GM23248 (cell line): ENCODE measurements around the gene PTOV1.

Experiments
- EZH2 ChIP-seq: fragments of 200-600 bp; sonication (generic); IDR thresholded peaks from 2 replicates; pipeline ENCODE4 v1.6.1; 2018; ENCODE audit warnings: antibody characterized with exemption, mild to moderate bottlenecking; ENCODE audit not compliant: insufficient read depth, poor library complexity, severe bottlenecking
- EZH2phosphoT487 ChIP-seq: fragments of 200-600 bp; sonication (generic); IDR thresholded peaks from 2 replicates; pipeline ENCODE4 v1.6.1; 2018; ENCODE audit warnings: antibody characterized with exemption, moderate library complexity, mild to moderate bottlenecking, low read depth; ENCODE audit not compliant: insufficient read depth

DNA sequence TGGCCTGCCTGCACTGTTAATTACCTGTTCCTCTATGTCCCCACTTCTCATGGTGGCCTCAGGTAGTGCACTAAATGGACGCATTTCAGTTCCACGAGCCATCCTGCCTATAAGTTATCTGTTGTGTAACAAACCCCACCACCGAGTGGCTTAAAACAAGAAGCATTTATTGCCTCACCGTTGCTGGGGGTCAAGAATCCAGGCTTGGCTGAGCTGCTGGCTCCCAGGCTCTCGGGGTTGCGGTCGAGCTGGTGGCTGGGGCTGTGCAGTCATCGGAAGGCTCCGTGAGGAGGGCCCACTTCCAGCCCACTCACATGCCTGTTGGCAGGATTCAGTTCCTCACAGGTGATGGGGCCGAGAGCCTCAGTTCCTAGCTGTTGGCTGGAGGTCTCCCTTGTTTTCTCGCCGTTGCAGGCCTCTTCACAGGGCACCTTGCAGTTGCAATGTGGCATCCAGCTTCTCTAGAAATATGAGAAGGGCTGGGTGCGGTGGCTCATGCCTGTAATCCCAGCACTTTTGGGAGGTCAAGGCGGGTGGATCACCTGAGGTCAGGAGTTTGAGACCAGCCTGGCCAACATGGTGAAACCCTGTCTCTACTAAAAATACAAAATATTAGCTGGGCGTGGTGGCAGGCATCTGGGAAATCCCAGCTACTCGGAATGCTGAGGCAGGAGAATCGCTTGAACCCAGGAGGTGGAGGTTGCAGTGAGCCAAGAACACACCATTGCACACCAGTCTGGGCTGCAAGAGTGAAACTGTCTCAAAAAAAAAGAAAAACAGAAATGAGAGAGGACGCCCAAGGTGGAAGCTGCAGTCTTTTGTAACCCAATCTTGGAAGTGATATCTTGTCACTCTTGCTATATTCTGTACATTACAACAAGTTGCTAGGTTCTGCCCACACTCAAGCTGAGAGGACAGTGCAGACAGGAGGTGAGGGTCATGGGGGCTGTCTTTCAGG is 6.5 kb upstream of the PTOV1 start:
- TF ChIP-seq EZH2 = no peak
- TF ChIP-seq EZH2phosphoT487 = no peak
